Colonic mucosa (tissue), 2 donors: ENCODE results near the gene F2RL3. TPM values are rescaled to one million over a fixed set of nuclear protein-coding genes. Genes with fewer than 3 reads are reported as not detected.

Experiments used
- total RNA-seq, 2 donors: library from RNA; stranded (reverse); fragmentation: NEBNext Ultra II Directional in 1 of 2; extraction: Animal tissue kit (Norgen Biotek cat#: 25700) in 1 of 2; gene quantifications; one replicate each; pipeline ENCODE4 v1.2.1, GENCODE V29; 2021
- donor health status: DM: no; HTN: no; CAD: no.
- donor health status: DM: no; HTN: no; CAD: no.

Gene F2RL3
- total RNA-seq, 2 donors from 2014 or later: 0.84 to 0.98 TPM

Other genes with a start within 250 kb of the F2RL3 start
- gene SMIM7, start 228.9 kb upstream of the F2RL3 start, total RNA-seq: 10 to 100 TPM; 58.2 to 64.8 TPM
- gene TMEM38A, start 227.9 kb upstream of the F2RL3 start, total RNA-seq: 1 to 10 TPM; 4.2 to 4.4 TPM
- gene NWD1, start 169.2 kb upstream of the F2RL3 start, total RNA-seq: under 1 TPM; 0.20 to 0.27 TPM
- 10 to 100 TPM; 19.8 to 31.0 TPM for gene SIN3B, start 59.6 kb upstream of the F2RL3 start, total RNA-seq
- 1 to 10 TPM; 1.8 to 3.5 TPM for gene CPAMD8, start 137.8 kb downstream of the F2RL3 start, total RNA-seq
- gene HAUS8, start 186.5 kb downstream of the F2RL3 start, total RNA-seq: 10 to 100 TPM; 10.6 to 29.8 TPM
- 10 to 100 TPM; 56.5 to 89.2 TPM for gene MYO9B, start 186.8 kb downstream of the F2RL3 start, total RNA-seq